Measurements from ENCODE around the gene COLEC11. TPM values are rescaled to one million over a fixed set of nuclear protein-coding genes. Genes with fewer than 3 reads are reported as not detected.
A peak's percentile ranks its signal among the peaks of the same experiment; 100 is the strongest.
"Not testable (repeated sequence)": the region's sequence is repeated elsewhere in the genome, so short reads cannot be mapped to it uniquely, and the experiment has no call there.

COLEC11 gene
- total and polyA plus RNA-seq, 9 of the 15 experiments (the other 6 are each of a cell fraction or from before 2014, with no cell fraction given) = 0.32 to 4.3 (median 1.8) TPM

DNA sequence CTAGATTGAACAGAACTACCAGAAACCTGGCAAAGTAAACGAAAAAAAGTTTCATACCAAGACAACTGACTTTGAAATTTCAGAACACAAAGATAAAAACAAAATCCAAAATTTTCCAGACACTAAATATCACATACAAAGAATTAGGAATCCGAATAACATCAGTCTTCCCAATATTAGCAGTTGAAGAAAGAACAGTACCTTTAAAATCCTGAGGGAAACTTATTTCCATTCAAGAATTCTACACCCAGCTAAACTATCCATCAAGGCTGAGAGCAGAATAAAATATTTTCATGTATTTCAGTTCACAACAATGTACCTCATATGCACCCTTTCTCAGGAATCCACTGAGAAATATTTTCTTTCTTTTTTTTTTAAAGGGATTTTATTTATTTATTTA, 19.8 kb downstream of the COLEC11 start:
- BruUV-seq (replicated peaks); H3K4me1 ChIP-seq (replicated peaks in 1 of 2; ENCODE audit: control insufficient read depth in 2 of 2, insufficient read depth in 2 of 2, low read length in 2 of 2); in situ Hi-C loops (cut with MboI); H3K9me3 ChIP-seq (replicated peaks; ENCODE audit: control insufficient read depth, insufficient read depth, low read depth, low read length); H2AFZ ChIP-seq (ENCODE audit: low read depth, low read length); CTCF ChIA-PET (ENCODE audit: low intra/inter-chr PET ratio); FAIRE-seq; H3K79me2 ChIP-seq (ENCODE audit: control insufficient read depth, insufficient read depth, low read length); H3K27ac ChIP-seq (ENCODE audit: extremely low read depth, low read depth, low read length); ATAC-seq; H3K27me3 ChIP-seq (ENCODE audit: control insufficient read depth in 2 of 2, insufficient read depth in 2 of 2, low read length in 2 of 2); DNase-seq (ENCODE audit: extremely low read depth in 1 of 4, low spot score in 3 of 4); H3K36me3 ChIP-seq (ENCODE audit: control insufficient read depth, insufficient read depth, low read length); H4K20me1 ChIP-seq (replicated peaks; ENCODE audit: control insufficient read depth, insufficient read depth, low read length); H3K4me3 ChIP-seq; H3K4me2 ChIP-seq (ENCODE audit: insufficient read depth, low read length); intact Hi-C loops (cut with micrococcal nuclease); POLR2A ChIA-PET; H3K9me1 ChIP-seq (ENCODE audit: control insufficient read depth, insufficient read depth, low read length); H3K9ac ChIP-seq (ENCODE audit: insufficient read depth in 1 of 2, low read depth in 2 of 2, low read length in 2 of 2): not testable (repeated sequence)
- peak; percentile 85 for TF ChIP-seq ZFP1 (CRISPR knock-in tag; IDR thresholded peaks at IDR 0.05)
- 0% methylated on average over 2 of the region's 2 CpGs for WGBS (ENCODE audit: insufficient coverage, low coverage, missing lambda C conversion rate)

DNA sequence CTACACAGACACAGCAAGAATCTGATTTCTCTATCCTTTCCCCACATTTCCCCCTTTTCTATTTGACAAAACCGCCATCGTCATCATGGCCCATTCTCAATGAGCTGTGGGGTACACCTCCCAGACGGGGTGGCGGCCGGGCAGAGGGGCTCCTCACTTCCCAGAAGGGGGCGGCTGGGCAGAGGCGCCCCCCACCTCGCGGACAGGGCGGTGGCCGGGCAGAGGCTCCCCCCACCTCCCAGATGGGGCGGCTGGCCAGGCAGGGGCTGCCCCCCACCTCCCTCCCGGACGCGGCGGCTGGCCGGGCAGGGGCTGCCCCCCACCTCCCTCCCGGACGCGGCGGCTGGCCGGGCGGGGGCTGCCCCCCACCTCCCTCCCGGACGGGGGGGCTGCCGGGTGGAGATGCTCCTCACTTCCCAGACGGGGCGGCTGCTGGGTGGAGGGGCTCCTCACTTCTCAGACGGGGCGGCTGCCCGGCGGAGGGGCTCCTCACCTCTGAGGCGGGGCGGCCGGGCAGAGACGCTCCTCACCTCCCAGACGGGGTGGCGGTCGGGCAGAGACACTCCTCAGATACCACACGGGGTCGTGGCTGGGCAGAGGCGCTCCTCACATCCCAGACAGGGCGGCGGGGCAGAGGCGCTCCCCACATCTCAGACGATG, 20.8 kb downstream of the COLEC11 start:
- H3K27me3 ChIP-seq (ENCODE audit: control insufficient read depth in 2 of 2, insufficient read depth in 2 of 2, low read length in 2 of 2); ATAC-seq; BruUV-seq (replicated peaks); H3K4me3 ChIP-seq; FAIRE-seq; H3K36me3 ChIP-seq (ENCODE audit: control insufficient read depth, insufficient read depth, low read length); H3K4me1 ChIP-seq (replicated peaks in 1 of 2; ENCODE audit: control insufficient read depth in 2 of 2, insufficient read depth in 2 of 2, low read length in 2 of 2); H3K27ac ChIP-seq (ENCODE audit: extremely low read depth, low read depth, low read length); CTCF ChIA-PET (ENCODE audit: low intra/inter-chr PET ratio); POLR2A ChIA-PET; H2AFZ ChIP-seq (ENCODE audit: low read depth, low read length); H3K4me2 ChIP-seq (ENCODE audit: insufficient read depth, low read length); H3K9me3 ChIP-seq (replicated peaks; ENCODE audit: control insufficient read depth, insufficient read depth, low read depth, low read length); DNase-seq (ENCODE audit: extremely low read depth in 1 of 4, low spot score in 3 of 4); H3K9ac ChIP-seq (ENCODE audit: insufficient read depth in 1 of 2, low read depth in 2 of 2, low read length in 2 of 2); H4K20me1 ChIP-seq (replicated peaks; ENCODE audit: control insufficient read depth, insufficient read depth, low read length); intact Hi-C loops (cut with micrococcal nuclease); H3K9me1 ChIP-seq (ENCODE audit: control insufficient read depth, insufficient read depth, low read length); in situ Hi-C loops (cut with MboI); H3K79me2 ChIP-seq (ENCODE audit: control insufficient read depth, insufficient read depth, low read length): not testable (repeated sequence)
- 41% methylated on average over 8 of the region's 46 CpGs for WGBS (ENCODE audit: insufficient coverage, low coverage, missing lambda C conversion rate)
